Nephron progenitor cell (in vitro differentiated cells): ENCODE data around the gene TLX3.
"Not testable (repeated sequence)": the region's sequence is repeated elsewhere in the genome, so short reads cannot be mapped to it uniquely, and the experiment has no call there.

Experiments
- DNase-seq: peaks from one replicate; pipeline ENCODE4 v3.0.0; 2021
- H3K27ac Mint-ChIP-seq: 2 replicates; pipeline ENCODE4 v1.8.0; 2021; ENCODE audit warnings: mild to moderate bottlenecking, moderate library complexity, mixed read lengths
- H3K27me3 Mint-ChIP-seq: 2 replicates; pipeline ENCODE4 v1.8.0; 2021; ENCODE audit warnings: mild to moderate bottlenecking, low read depth, mixed read lengths; ENCODE audit not compliant: poor library complexity
- H3K36me3 Mint-ChIP-seq: 2 replicates; pipeline ENCODE4 v1.8.0; 2021; ENCODE audit warnings: low read depth, mixed read lengths
- H3K4me1 Mint-ChIP-seq: 2 replicates; pipeline ENCODE4 v1.8.0; 2021; ENCODE audit warnings: mixed read lengths
- H3K4me3 Mint-ChIP-seq: 2 replicates; pipeline ENCODE4 v1.8.0; 2021; ENCODE audit warnings: mild to moderate bottlenecking, moderate library complexity, mixed read lengths
- H3K9me3 Mint-ChIP-seq: 2 replicates; pipeline ENCODE4 v1.8.0; 2021; ENCODE audit warnings: mild to moderate bottlenecking, moderate library complexity, mixed read lengths
- TF ChIP-seq, protein P1 (sequence below): fragments of 200-600 bp; sonication (generic); IDR thresholded peaks from 2 replicates; pipeline ENCODE4 v1.5.0; 2021; ENCODE audit warnings: antibody characterized with exemption

Gene TLX3

DNA sequence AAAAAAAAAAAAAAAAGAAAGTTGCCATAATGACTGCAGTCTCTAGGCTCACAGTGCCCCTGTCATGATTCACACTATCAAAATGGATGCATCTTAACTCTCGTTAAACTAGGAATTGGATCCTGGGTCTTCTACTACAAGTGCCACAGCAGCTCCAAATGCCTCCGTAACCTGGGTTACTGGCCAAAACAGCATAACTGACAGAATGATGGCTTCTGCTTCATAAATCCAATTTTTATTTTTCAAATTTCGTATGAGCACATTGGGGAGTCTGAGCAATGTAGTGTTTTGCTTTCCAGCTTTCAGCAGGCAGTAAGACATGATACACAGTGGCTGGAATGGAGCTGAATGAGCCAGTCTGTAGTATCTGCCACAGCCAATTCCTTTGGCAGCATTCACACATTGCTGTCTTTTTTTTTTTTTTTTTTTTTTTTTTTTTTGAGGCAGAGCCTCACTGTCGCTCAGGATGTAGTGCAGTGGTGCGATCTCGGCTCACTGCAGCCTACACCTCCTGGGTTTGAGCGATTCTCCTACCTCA is 42.6 kb downstream of the TLX3 start:
- Mint-ChIP-seq H3K4me1 (no peaks in the 10 kb centered on the region), H3K27me3 (peaks cover 21% of the 10 kb centered on the region), H3K9me3 (no peaks in the 10 kb centered on the region), H3K27ac (no peak overlapping the region), H3K36me3 (no peaks in the 10 kb centered on the region), H3K4me3 (no peak overlapping the region)
- TF ChIP-seq, protein P1, sequence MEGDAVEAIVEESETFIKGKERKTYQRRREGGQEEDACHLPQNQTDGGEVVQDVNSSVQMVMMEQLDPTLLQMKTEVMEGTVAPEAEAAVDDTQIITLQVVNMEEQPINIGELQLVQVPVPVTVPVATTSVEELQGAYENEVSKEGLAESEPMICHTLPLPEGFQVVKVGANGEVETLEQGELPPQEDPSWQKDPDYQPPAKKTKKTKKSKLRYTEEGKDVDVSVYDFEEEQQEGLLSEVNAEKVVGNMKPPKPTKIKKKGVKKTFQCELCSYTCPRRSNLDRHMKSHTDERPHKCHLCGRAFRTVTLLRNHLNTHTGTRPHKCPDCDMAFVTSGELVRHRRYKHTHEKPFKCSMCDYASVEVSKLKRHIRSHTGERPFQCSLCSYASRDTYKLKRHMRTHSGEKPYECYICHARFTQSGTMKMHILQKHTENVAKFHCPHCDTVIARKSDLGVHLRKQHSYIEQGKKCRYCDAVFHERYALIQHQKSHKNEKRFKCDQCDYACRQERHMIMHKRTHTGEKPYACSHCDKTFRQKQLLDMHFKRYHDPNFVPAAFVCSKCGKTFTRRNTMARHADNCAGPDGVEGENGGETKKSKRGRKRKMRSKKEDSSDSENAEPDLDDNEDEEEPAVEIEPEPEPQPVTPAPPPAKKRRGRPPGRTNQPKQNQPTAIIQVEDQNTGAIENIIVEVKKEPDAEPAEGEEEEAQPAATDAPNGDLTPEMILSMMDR, result no peak
- DNase-seq, result no peak

DNA sequence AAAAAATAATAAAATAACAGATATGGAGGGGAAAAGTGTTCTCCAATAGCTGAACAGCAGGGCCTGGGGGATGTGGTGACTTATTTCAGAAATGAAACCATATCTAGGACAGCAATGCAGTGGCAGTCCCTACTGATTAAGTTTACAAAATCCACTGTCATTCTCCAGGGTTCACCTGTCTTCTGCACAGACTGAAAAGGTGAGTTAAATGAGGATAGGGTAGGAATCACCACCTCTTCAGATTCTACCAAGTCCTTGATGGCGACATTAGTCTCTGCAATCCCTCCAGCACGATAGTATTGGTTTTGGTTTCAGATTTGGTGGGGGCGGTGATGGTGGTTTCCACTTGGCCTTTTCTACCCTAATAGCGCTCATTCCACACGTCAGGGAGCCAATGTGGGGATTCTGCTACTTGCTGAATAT is 46.3 kb downstream of the TLX3 start:
- Mint-ChIP-seq H3K36me3 (no peaks in the 10 kb centered on the region), H3K9me3 (no peaks in the 10 kb centered on the region), H3K4me3 (no peak overlapping the region), H3K27ac (no peak overlapping the region), H3K4me1 (no peaks in the 10 kb centered on the region), H3K27me3 (peaks cover 14% of the 10 kb centered on the region)
- TF ChIP-seq, protein P1, result no peak
- no peak for DNase-seq

DNA sequence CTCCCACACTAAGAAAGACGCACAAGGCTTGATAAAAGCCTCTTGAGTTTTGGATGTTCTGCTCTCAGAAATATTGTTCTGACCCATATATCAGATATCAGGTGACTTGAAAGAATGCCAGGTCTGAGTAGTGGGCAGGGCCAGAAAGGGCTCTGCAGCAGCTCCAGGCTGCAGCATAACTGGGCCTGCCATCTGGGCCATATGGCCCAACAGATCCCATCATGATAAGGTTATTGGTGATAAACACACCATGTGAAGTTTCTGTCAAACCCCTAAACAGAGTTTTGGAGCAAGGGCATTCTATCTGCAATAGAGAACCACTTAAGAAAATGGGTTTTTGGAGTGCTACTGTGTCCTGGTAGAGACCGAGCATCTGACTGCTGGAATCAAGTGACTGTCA is 48.8 kb downstream of the TLX3 start:
- TF ChIP-seq, protein P1, result no peak
- Mint-ChIP-seq H3K27ac (no peak overlapping the region), H3K4me3 (no peak overlapping the region), H3K27me3 (peaks cover 10% of the 10 kb centered on the region), H3K36me3 (no peaks in the 10 kb centered on the region), H3K4me1 (peaks cover 6% of the 10 kb centered on the region), H3K9me3 (no peaks in the 10 kb centered on the region)
- no peak for DNase-seq

DNA sequence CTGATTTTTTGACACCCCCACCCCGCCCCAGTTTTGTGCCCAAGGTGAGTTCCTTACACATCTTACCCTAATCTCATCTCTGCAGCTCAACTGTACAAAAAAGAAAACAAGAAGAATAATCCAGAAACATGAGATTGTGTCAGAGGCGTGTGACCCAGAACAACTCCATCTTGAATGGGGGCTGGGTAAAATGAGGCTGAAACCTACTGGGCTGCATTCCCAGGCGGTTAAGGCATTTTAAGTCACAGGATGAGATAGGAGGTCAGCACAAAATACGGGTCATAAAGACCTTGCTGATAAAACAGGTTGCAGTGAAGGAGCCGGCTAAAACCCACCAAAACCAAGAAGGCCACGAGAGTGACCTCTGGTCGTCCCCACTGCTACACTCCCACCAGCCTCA is 52.1 kb downstream of the TLX3 start:
- H3K4me1 Mint-ChIP-seq, H3K4me3 Mint-ChIP-seq, H3K9me3 Mint-ChIP-seq, H3K27ac Mint-ChIP-seq, H3K36me3 Mint-ChIP-seq, DNase-seq: not testable (repeated sequence)
- peaks cover 14% of the 10 kb centered on the region for H3K27me3 Mint-ChIP-seq
